Breast epithelium (tissue), 4 donors: ENCODE results near the gene CAPN9. TPM values are rescaled to one million over a fixed set of nuclear protein-coding genes. Genes with fewer than 3 reads are reported as not detected.
"Not testable (repeated sequence)": the region's sequence is repeated elsewhere in the genome, so short reads cannot be mapped to it uniquely, and the experiment has no call there.

ENCODE experiments used
- DNase-seq, 2 donors: peaks; one replicate each; pipeline ENCODE4 v3.0.0-alpha.2; 2019; ENCODE audit warnings: low spot score in 2 of 2
- H3K27ac ChIP-seq, 2 donors: fragments of 200-600 bp; sonication (generic) in 1 of 2; one replicate each; pipeline ENCODE4 v1.5.1; 2016 to 2019; ENCODE audit warnings: mild to moderate bottlenecking in 1 of 2
- H3K27me3 ChIP-seq, 2 donors: fragments of 200-600 bp; sonication (generic) in 1 of 2; one replicate each; pipeline versions ENCODE4 v1.5.1 to v1.6.0; 2017 to 2019; ENCODE audit warnings: control low read depth in 1 of 2, mild to moderate bottlenecking in 1 of 2
- H3K36me3 ChIP-seq: fragments of 200-600 bp; one replicate; pipeline ENCODE4 v1.5.1; 2019
- H3K4me1 ChIP-seq, 2 donors: fragments of 200-600 bp; sonication (generic); one replicate each; pipeline ENCODE4 v1.5.1; 2016 to 2019; ENCODE audit warnings: control low read depth in 1 of 2
- H3K4me3 ChIP-seq, 3 donors: fragments of 200-600 bp; sonication (generic); 1 replicate in 2 of 3; 2 replicates in 1 of 3; pipeline ENCODE4 v1.5.1; 2016 to 2019; ENCODE audit warnings: mild to moderate bottlenecking in 3 of 3, moderate library complexity in 2 of 3
- H3K9me3 ChIP-seq, 2 donors: fragments of 200-600 bp; sonication (generic) in 1 of 2; one replicate each; pipeline ENCODE4 v1.5.1; 2016 to 2019; ENCODE audit warnings: control low read depth in 1 of 2
- CTCF ChIP-seq, 3 donors: fragments of 450-650 bp; IDR thresholded peaks; one replicate each; pipeline ENCODE4 v1.5.1; 2016 to 2017; ENCODE audit warnings: antibody characterized with exemption in 3 of 3, mild to moderate bottlenecking in 3 of 3, moderate library complexity in 3 of 3
- POLR2A ChIP-seq: fragments of 450-650 bp; IDR thresholded peaks from one replicate; pipeline ENCODE4 v1.6.1; 2016; ENCODE audit warnings: antibody characterized with exemption, mild to moderate bottlenecking, moderate library complexity
- POLR2AphosphoS5 ChIP-seq, 3 donors: sonication (generic); formaldehyde crosslinking; IDR thresholded peaks; one replicate each; pipeline ENCODE4 v1.6.1; 2017; ENCODE audit warnings: antibody characterized with exemption in 3 of 3
- intact Hi-C: fragments of 100-400 bp; cut with DNase I; formaldehyde crosslinking; loops from one replicate; pipeline ENCODE4 v1.15.1; 2023; ENCODE audit warnings: low total_unique reads
- total RNA-seq, 3 donors: library from RNA; depleted of rRNA; stranded (reverse); fragments of >200 nt; gene quantifications; one replicate each; pipeline ENCODE4 v1.1.0, GENCODE V29; 2016

CAPN9 gene
- total RNA-seq, 3 donors from 2014 or later = 2.3 TPM; not detected in 2

- intact Hi-C loops = no loop called here
- TF ChIP-seq POLR2AphosphoS5 (IDR thresholded peaks at IDR 0.05) = no peak
- TF ChIP-seq CTCF (IDR thresholded peaks at IDR 0.05) = no peak
- no peak for TF ChIP-seq POLR2A
- no peak overlapping the region for H3K27ac ChIP-seq
- no peaks in the 10 kb centered on the region for H3K36me3 ChIP-seq
- H3K9me3 ChIP-seq = no peaks in the 10 kb centered on the region
- no peak for DNase-seq
- no peaks in the 10 kb centered on the region for H3K27me3 ChIP-seq
- no peak overlapping the region for H3K4me3 ChIP-seq
- H3K4me1 ChIP-seq = no peaks in the 10 kb centered on the region
These were observed 13.2 kb downstream of the CAPN9 start for GRCh38 chr1:230760360-230760827.

GRCh38 chr1:230761443-230762167, 14.4 kb downstream of the CAPN9 start:
- Histone ChIP-seq H3K27me3 (no peaks in the 10 kb centered on the region), H3K4me3 (no peak overlapping the region), H3K4me1 (no peaks in the 10 kb centered on the region), H3K36me3 (no peaks in the 10 kb centered on the region), H3K9me3 (no peaks in the 10 kb centered on the region), H3K27ac (no peak overlapping the region)
- no peak for DNase-seq
- intact Hi-C loops = no loop called here
- TF ChIP-seq POLR2AphosphoS5 (IDR thresholded peaks at IDR 0.05) (no peak), POLR2A (no peak), CTCF (IDR thresholded peaks at IDR 0.05) (no peak)

GRCh38 chr1:230763927-230764591, 16.9 kb downstream of the CAPN9 start:
- intact Hi-C loops = no loop called here
- no peak for DNase-seq
- no peaks in the 10 kb centered on the region for H3K27me3 ChIP-seq
- H3K9me3 ChIP-seq = no peaks in the 10 kb centered on the region
- no peak overlapping the region for H3K4me3 ChIP-seq
- H3K36me3 ChIP-seq = no peaks in the 10 kb centered on the region
- no peak overlapping the region for H3K27ac ChIP-seq
- H3K4me1 ChIP-seq = no peaks in the 10 kb centered on the region
- TF ChIP-seq CTCF (IDR thresholded peaks at IDR 0.05) = no peak

- H3K27ac ChIP-seq = no peak overlapping the region
- no peak for TF ChIP-seq POLR2A
- TF ChIP-seq POLR2AphosphoS5 (IDR thresholded peaks at IDR 0.05) = no peak
- no peak for TF ChIP-seq CTCF (IDR thresholded peaks at IDR 0.05)
- H3K36me3 ChIP-seq = no peaks in the 10 kb centered on the region
- H3K9me3 ChIP-seq = no peaks in the 10 kb centered on the region
- intact Hi-C loops = no loop called here
- no peak for DNase-seq
- no peak overlapping the region for H3K4me3 ChIP-seq
- no peaks in the 10 kb centered on the region for H3K4me1 ChIP-seq
- no peaks in the 10 kb centered on the region for H3K27me3 ChIP-seq
These were observed 19.1 kb downstream of the CAPN9 start for GRCh38 chr1:230766318-230766717.

GRCh38 chr1:230767859-230768612, 20.8 kb downstream of the CAPN9 start:
- H3K27ac ChIP-seq, H3K36me3 ChIP-seq, intact Hi-C loops, DNase-seq, H3K9me3 ChIP-seq, H3K4me1 ChIP-seq, H3K4me3 ChIP-seq, H3K27me3 ChIP-seq: not testable (repeated sequence)
